ENCODE results near the gene CYBC1. TPM values are rescaled to one million over a fixed set of nuclear protein-coding genes. Genes with fewer than 3 reads are reported as not detected.

CYBC1 gene
- total and polyA plus RNA-seq, 2 donors: 27.2 to 85.3 TPM

- Histone ChIP-seq H3K4me1 (ENCODE audit: insufficient read depth) (no peaks in the 10 kb centered on the region), H3K4me3 (ENCODE audit: low read depth, low read length) (no peak overlapping the region), H3K27ac (ENCODE audit: low read depth) (no peak overlapping the region), H3K36me3 (ENCODE audit: insufficient read depth) (no peaks in the 10 kb centered on the region)
- 88% methylated on average over 38 of the region's 38 CpGs for WGBS
- DNase-seq (ENCODE audit: extremely low spot score): no peak
Observed at GRCh38 chr17:82397449-82398335, 52.9 kb downstream of the CYBC1 start.

- H3K36me3 ChIP-seq (ENCODE audit: insufficient read depth): no peaks in the 10 kb centered on the region
- H3K27ac ChIP-seq (ENCODE audit: low read depth): no peak overlapping the region
- 68% methylated on average over 18 of the region's 19 CpGs for WGBS
- no peak for DNase-seq (ENCODE audit: extremely low spot score)
- H3K4me3 ChIP-seq (ENCODE audit: low read depth, low read length): no peak overlapping the region
- H3K4me1 ChIP-seq (ENCODE audit: insufficient read depth): no peaks in the 10 kb centered on the region
Observed at GRCh38 chr17:82396601-82397435, 53.7 kb downstream of the CYBC1 start.

- Histone ChIP-seq H3K36me3 (ENCODE audit: insufficient read depth) (no peaks in the 10 kb centered on the region), H3K27ac (ENCODE audit: low read depth) (no peak overlapping the region), H3K4me1 (ENCODE audit: insufficient read depth) (no peaks in the 10 kb centered on the region), H3K4me3 (ENCODE audit: low read depth, low read length) (no peak overlapping the region)
- 97% methylated on average over 12 of the region's 12 CpGs for whole genome bisulfite sequencing
- DNase-seq (ENCODE audit: extremely low spot score): no peak
Observed at GRCh38 chr17:82394278-82394677, 56.3 kb downstream of the CYBC1 start.

GRCh38 chr17:82392941-82393340 lies 57.6 kb downstream of the CYBC1 start:
- Histone ChIP-seq H3K36me3 (ENCODE audit: insufficient read depth) (no peaks in the 10 kb centered on the region), H3K4me3 (ENCODE audit: low read depth, low read length) (no peak overlapping the region), H3K27ac (ENCODE audit: low read depth) (no peak overlapping the region), H3K4me1 (ENCODE audit: insufficient read depth) (no peaks in the 10 kb centered on the region)
- WGBS: 87% methylated on average over 15 of the region's 15 CpGs
- no peak for DNase-seq (ENCODE audit: extremely low spot score)

Small RNA genes lying within 50 kb of the gene (small RNA-seq; reads per million reads assigned to genes)
- not detected for gene RF00019

Other genes with a start within 250 kb of the CYBC1 start
- gene CCDC57, start 237.9 kb downstream of the CYBC1 start, total RNA-seq: 25.9 TPM
- gene CCDC57, start 237.9 kb downstream of the CYBC1 start, polyA plus RNA-seq: 23.7 TPM
- 29.9 TPM for gene SLC16A3, start 221.7 kb downstream of the CYBC1 start, total RNA-seq
- gene SLC16A3, start 221.7 kb downstream of the CYBC1 start, polyA plus RNA-seq: 65.5 TPM
- 41.7 TPM for gene CSNK1D, start 177.1 kb downstream of the CYBC1 start, total RNA-seq
- 122 TPM for gene CSNK1D, start 177.1 kb downstream of the CYBC1 start, polyA plus RNA-seq
- 0.69 TPM for gene CD7, start 133.1 kb downstream of the CYBC1 start, total RNA-seq
- gene CD7, start 133.1 kb downstream of the CYBC1 start, polyA plus RNA-seq: 3.7 TPM
- 15.9 TPM for gene SECTM1, start 117.0 kb downstream of the CYBC1 start, total RNA-seq
- gene SECTM1, start 117.0 kb downstream of the CYBC1 start, polyA plus RNA-seq: 19.2 TPM
- not detected for gene TEX19, start 91.5 kb downstream of the CYBC1 start, total RNA-seq
- gene TEX19, start 91.5 kb downstream of the CYBC1 start, polyA plus RNA-seq: not detected
- not detected for gene UTS2R, start 79.0 kb downstream of the CYBC1 start, total RNA-seq
- gene UTS2R, start 79.0 kb downstream of the CYBC1 start, polyA plus RNA-seq: not detected
- 13.8 TPM for gene HEXD, start 32.4 kb downstream of the CYBC1 start, total RNA-seq
- 40.5 TPM for gene HEXD, start 32.4 kb downstream of the CYBC1 start, polyA plus RNA-seq
- 10.0 TPM for gene OGFOD3, start 32.2 kb downstream of the CYBC1 start, total RNA-seq
- gene OGFOD3, start 32.2 kb downstream of the CYBC1 start, polyA plus RNA-seq: 31.5 TPM
- gene NARF, start 8.0 kb upstream of the CYBC1 start, total RNA-seq: 32.4 TPM
- gene NARF, start 8.0 kb upstream of the CYBC1 start, polyA plus RNA-seq: 64.2 TPM
- 19.9 TPM for gene FOXK2, start 69.0 kb upstream of the CYBC1 start, total RNA-seq
- gene FOXK2, start 69.0 kb upstream of the CYBC1 start, polyA plus RNA-seq: 24.0 TPM
- gene WDR45B, start 197.7 kb upstream of the CYBC1 start, total RNA-seq: 60.3 TPM
- gene WDR45B, start 197.7 kb upstream of the CYBC1 start, polyA plus RNA-seq: 73.7 TPM
- gene RAB40B, start 247.9 kb upstream of the CYBC1 start, total RNA-seq: 9.8 TPM
- 25.7 TPM for gene RAB40B, start 247.9 kb upstream of the CYBC1 start, polyA plus RNA-seq

All from urinary bladder (tissue), 4 donors.